Tibial artery (tissue), 4 donors: ENCODE data around the gene TTC7B.

Source experiments
- DNase-seq, 2 donors: peaks; one replicate each; pipeline ENCODE4 v3.0.0-alpha.2; 2019
- H3K27ac ChIP-seq, 2 donors: fragments of 200-600 bp; sonication (generic) in 1 of 2; 1 replicate in 1 of 2; 2 replicates in 1 of 2; pipeline ENCODE4 v1.5.1; 2018 to 2019; ENCODE audit warnings: mild to moderate bottlenecking in 1 of 2
- H3K27me3 ChIP-seq, 2 donors: fragments of 200-600 bp; sonication (generic) in 1 of 2; one replicate each; pipeline versions ENCODE4 v1.5.1 to v1.6.0; 2016 to 2019
- H3K36me3 ChIP-seq, 3 donors: fragments of 200-600 bp; sonication (generic) in 2 of 3; one replicate each; pipeline ENCODE4 v1.5.1; 2016 to 2019; ENCODE audit warnings: mild to moderate bottlenecking in 2 of 3
- H3K4me1 ChIP-seq, 4 donors: fragments of 200-600 bp; sonication (generic) in 2 of 4; 1 replicate in 3 of 4; 2 replicates in 1 of 4; pipeline ENCODE4 v1.5.1; 2016 to 2019
- H3K4me3 ChIP-seq, 2 donors: fragments of 200-600 bp; sonication (generic) in 1 of 2; 1 replicate in 1 of 2; 2 replicates in 1 of 2; pipeline ENCODE4 v1.5.1; 2018 to 2019; ENCODE audit warnings: mild to moderate bottlenecking in 2 of 2
- H3K9me3 ChIP-seq, 3 donors: fragments of 200-600 bp; sonication (generic) in 1 of 3; one replicate each; pipeline ENCODE4 v1.5.1; 2016 to 2019
- CTCF ChIP-seq, 2 experiments: fragments of 200-600 bp in 1 of 2; fragments of 450-650 bp in 1 of 2; IDR thresholded peaks; one replicate each; pipeline ENCODE4 v1.5.1; 2017 to 2019; ENCODE audit warnings: antibody characterized with exemption in 2 of 2, mild to moderate bottlenecking in 1 of 2, moderate library complexity in 1 of 2
- intact Hi-C: fragments of 100-400 bp; cut with DNase I; formaldehyde crosslinking; loops from one replicate; pipeline ENCODE4 v1.15.0; 2023; ENCODE audit warnings: low total_unique reads

The TTC7B gene

GRCh38 chr14:90699016-90699415, 117.2 kb downstream of the TTC7B start:
- Histone ChIP-seq H3K27me3 (no peaks in the 10 kb centered on the region), H3K4me3 (no peak overlapping the region), H3K27ac (peak overlapping the region; percentile 79), H3K36me3 (no peaks in the 10 kb centered on the region), H3K9me3 (no peaks in the 10 kb centered on the region), H3K4me1 (peaks cover 0 to 33% (median 25%) of the 10 kb centered on the region in 4 donors)
- no peak for TF ChIP-seq CTCF (IDR thresholded peaks at IDR 0.05)
- DNase-seq, result no peak
- intact Hi-C loops, result no loop called here

- H3K4me3 ChIP-seq, result no peak overlapping the region
Observed at GRCh38 chr14:90698379-90698869, 117.8 kb downstream of the TTC7B start.

GRCh38 chr14:90697577-90698206, 118.5 kb downstream of the TTC7B start:
- H3K4me1 ChIP-seq, result peaks cover 0 to 33% (median 25%) of the 10 kb centered on the region in 4 donors
- peak; percentile 86 to 92 for DNase-seq
- H3K9me3 ChIP-seq, result no peaks in the 10 kb centered on the region
- H3K4me3 ChIP-seq, result no peak overlapping the region
- peak overlapping the region; percentile 79 for H3K27ac ChIP-seq
- TF ChIP-seq CTCF (IDR thresholded peaks at IDR 0.05), result peak; percentile 95 to 96
- no peaks in the 10 kb centered on the region for H3K36me3 ChIP-seq
- no peaks in the 10 kb centered on the region for H3K27me3 ChIP-seq
- intact Hi-C loops, result loop anchor here (2.0 kb wide), 1 partner anchor 73 kb away; no protein-coding TSS in a partner anchor

More at GRCh38 chr14:90698379-90698869, 117.8 kb downstream of the TTC7B start:
- Histone ChIP-seq H3K36me3 (no peaks in the 10 kb centered on the region), H3K27me3 (no peaks in the 10 kb centered on the region), H3K9me3 (no peaks in the 10 kb centered on the region), H3K27ac (peak overlapping the region; percentile 79), H3K4me1 (peaks cover 0 to 33% (median 25%) of the 10 kb centered on the region in 4 donors)
- intact Hi-C loops, result no loop called here
- TF ChIP-seq CTCF (IDR thresholded peaks at IDR 0.05), result no peak
- peak; percentile 73 to 87 for DNase-seq

DNA sequence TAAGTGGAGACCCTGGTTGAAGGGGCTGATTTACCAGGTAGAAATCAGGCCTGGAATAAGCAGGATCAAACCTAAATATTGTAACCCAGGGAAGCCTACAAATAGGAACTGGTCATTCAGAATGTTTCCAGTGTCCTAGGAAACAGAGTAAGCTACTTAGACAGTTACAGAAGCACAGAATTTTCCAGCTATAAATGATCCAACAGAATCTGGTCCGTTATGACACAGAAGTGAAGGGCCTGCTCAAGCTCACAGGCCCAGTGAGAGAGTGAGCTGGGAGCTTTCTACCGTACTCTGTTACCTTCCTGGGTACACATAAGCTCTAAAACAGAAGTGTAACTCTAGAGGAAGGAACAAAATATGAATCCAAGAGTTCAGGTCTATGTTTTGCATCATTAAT, 119.1 kb downstream of the TTC7B start:
- peaks cover 0 to 33% (median 25%) of the 10 kb centered on the region in 4 donors for H3K4me1 ChIP-seq
- no peaks in the 10 kb centered on the region for H3K36me3 ChIP-seq
- no peak for DNase-seq
- intact Hi-C loops, result loop anchor here (2.0 kb wide), 1 partner anchor 72 kb away; no protein-coding TSS in a partner anchor
- H3K27me3 ChIP-seq, result no peaks in the 10 kb centered on the region
- peak overlapping the region; percentile 79 for H3K27ac ChIP-seq
- no peak for TF ChIP-seq CTCF (IDR thresholded peaks at IDR 0.05)
- H3K4me3 ChIP-seq, result no peak overlapping the region
- no peaks in the 10 kb centered on the region for H3K9me3 ChIP-seq

DNA sequence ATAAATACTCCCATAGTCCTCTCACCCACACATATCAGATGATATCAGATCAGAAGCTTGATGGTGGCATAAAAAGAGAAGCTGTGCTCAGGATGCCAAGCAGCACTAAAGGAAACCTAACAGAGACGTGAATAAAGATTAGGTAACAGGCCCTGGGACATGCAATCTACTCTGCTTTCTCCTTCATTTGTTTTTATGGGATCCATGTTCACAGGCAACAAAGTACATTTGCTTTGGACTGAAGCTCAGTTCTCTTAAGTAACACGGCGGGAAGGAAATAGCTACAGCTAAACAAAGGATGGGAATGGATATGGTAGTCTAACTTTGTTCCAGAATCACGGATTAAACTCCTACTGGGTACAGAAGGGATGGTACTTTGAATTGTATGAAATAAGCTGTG, 119.5 kb downstream of the TTC7B start:
- DNase-seq, result no peak
- peaks cover 0 to 33% (median 25%) of the 10 kb centered on the region in 4 donors for H3K4me1 ChIP-seq
- H3K27ac ChIP-seq, result peak overlapping the region; percentile 79
- H3K27me3 ChIP-seq, result no peaks in the 10 kb centered on the region
- no peaks in the 10 kb centered on the region for H3K9me3 ChIP-seq
- no peaks in the 10 kb centered on the region for H3K36me3 ChIP-seq
- no peak overlapping the region for H3K4me3 ChIP-seq
- TF ChIP-seq CTCF (IDR thresholded peaks at IDR 0.05), result no peak
- intact Hi-C loops, result loop anchor here (2.0 kb wide), 1 partner anchor 72 kb away; no protein-coding TSS in a partner anchor
